ENCODE data around the gene TRPC3.

Gene TRPC3

DNA sequence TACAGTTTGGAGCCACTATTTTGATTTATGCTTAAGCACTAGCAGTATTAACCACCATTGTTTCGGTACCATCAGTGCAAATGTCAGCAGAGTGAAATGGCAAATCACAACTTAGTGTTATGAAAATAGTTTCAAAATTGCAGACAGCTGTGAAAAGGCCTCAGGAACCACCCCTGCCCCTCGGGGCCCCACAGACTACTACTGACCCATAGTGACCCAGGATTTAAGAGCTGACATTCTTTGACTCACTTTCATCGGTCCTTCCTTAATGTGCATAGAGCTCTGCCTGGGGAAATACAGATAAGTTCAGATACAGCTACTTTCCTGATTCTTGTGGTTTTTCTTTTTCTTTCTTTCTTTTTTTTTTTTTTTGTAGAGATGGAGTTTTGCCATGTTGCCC lies 78.3 kb downstream of the TRPC3 start:
- no peak for DNase-seq (ENCODE audit: low spot score)

DNA sequence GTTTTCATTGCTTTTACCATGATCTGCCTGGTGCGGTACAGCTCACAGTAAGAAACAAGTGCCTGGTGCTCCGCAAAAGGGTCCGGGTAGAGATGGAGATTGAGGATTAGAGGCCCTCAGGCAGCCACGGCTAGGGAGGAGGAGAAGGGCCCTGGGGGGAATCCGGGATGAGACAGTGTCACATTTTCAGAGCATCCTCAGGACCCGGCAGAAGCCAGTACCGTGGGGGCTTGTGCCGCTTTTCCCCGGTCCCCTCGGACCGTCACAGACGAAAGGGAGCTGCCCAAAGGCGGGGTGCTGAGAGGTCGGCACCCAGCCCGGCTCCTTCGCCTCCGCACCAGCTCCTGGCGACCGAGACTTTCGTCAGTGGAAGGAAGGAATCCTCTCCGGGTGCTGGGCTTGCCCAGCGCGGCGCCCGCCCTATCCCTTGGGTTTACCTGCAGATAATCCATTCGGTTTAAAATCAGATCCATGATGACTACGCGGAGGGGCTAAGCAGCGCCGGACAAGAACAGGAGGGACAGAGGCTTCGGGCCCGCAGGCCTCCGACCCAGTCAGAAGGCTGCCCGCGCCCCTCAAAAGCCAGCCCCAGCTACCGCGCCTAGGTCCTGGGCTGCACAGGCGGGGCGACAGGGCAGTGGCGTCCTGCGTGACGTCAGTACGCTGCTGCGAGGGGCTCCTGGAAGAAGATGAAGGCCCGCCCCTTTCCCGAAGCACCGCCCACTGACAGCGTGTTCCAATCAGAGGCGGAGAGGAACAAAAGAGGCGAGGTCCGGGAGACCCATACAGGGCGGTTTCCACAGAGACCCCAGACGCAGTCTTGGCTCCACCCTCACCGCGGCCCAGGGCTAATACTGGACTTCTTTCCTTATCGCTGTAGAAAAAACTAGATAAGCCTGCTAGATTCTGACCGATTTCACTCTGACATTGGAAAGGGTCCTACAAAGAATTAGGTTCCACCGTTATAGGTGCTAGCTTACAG lies 81.7 kb downstream of the TRPC3 start, which contains the start of gene BBS7:
Gene BBS7, minus strand, starts transcription at position 634 of the 982 bp plus-strand sequence. Its CDS starts 161 bp downstream, at position 473.
- peak; percentile 97 for DNase-seq (ENCODE audit: low spot score)

DNA sequence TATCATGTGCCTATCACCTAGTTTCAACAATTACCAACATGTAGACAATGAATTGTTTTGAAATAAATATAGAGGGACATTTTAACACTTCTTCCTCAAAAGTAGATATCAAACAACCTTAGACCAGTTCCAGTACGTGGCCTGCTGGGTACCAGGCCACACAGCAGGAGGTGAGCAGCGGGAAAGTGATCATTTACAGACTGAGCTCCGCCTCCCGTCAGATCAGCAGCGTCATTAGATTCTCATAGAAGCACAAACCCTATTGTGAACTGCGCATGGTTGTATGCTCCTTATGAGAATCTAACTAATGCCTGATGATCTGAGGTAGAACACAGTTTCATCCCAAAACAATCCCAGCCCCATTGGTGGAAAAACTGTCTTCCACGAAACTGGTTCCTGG lies 88.1 kb downstream of the TRPC3 start:
- no peak for DNase-seq (ENCODE audit: low spot score)

DNA sequence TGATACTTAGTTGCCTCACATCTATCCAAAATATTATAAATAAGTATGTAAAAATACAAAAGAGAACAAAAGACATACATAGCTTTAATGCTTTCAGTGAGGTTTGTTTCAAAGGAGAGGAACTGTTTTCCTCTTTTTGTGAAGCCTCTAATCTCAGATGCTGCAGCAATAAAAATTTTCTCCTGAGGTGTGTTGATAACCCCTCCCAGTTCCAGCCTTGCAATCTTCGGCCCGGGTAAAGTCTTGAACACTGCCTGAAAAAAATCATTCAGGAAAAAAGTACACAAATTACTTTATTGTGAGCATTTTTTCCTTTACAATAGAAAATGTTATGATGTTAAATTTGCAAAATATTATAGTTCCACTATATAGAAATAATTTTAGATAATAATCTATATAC lies 90.4 kb downstream of the TRPC3 start:
- DNase-seq (ENCODE audit: low spot score), result no peak

DNA sequence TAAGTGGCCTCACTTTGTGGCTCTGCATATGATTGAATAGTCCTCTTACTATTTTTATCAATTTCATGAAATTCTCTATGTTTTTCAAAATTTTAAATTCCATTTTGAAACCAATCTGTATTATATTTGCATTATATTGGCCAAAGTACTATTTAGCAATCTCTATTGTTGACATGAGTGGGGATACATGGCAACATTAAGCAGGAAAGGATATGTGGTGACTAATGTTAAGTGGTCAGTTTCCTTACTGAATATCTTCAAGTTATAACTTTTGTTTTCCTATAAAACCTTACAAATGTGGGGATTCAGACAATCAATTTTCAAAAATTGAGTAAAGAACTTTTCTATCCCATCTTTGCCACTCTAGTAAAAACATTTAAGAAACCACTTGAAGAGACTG lies 91.7 kb downstream of the TRPC3 start:
- DNase-seq (ENCODE audit: low spot score), result no peak

DNA sequence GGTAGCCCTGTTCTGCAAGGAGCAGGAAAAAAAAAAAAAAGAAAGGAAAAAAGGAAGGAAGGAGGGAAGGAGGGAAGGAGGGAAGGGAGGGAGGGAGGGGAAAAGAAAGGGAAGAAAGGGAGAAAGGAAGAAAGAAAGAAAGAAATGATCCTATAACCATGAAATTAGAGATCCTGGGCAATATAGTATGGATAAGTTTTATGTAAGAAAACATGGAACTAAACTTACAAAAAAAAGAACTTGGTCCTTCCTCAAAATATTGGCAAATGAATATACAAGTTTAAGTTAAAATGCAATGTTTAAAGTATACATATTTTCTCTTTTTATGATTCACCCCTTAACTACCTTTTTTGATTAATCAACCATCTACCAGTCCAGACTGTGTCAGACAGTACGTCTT lies 100.5 kb downstream of the TRPC3 start:
- no peak for DNase-seq (ENCODE audit: low spot score)

DNA sequence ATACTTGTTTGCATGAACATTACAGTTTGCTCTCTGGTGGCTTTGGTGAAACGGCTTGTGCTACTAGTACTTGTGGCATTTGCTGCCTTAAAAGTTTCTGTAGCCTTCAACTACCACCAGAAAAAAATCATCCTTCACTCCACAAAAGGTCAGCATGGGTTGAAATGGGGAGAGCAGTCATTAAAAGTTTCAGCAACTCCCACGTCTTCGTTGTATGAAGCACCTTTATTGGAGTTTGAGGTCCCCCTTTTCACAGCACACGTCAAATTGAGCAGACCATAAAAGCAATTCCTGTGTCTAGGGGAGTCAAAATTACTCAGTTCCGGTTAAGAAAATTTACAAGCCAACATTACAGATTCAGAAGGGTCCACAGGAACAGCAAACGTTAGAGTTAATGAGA lies 105.2 kb downstream of the TRPC3 start:
- DNase-seq (ENCODE audit: low spot score), result no peak

DNA sequence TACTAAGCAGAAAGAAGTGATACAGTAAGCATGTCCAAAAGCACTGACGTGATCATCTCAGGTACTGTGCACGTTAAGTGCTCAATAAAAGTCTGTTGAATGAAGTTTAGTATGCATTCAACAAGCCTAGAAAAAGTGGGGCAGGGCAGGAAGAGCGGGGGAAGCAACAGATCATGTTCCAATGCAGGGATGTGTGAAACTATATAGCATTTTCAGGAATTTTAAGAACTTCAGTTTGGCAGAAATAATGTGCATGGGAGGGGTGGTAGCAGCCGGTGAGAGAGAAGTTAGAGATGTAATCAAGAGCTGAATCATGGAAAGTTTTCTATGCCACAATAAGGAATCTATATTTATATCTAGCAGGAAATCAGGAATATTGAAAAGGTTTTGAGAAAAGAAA lies 109.0 kb downstream of the TRPC3 start:
- no peak for DNase-seq (ENCODE audit: low spot score)

DNA sequence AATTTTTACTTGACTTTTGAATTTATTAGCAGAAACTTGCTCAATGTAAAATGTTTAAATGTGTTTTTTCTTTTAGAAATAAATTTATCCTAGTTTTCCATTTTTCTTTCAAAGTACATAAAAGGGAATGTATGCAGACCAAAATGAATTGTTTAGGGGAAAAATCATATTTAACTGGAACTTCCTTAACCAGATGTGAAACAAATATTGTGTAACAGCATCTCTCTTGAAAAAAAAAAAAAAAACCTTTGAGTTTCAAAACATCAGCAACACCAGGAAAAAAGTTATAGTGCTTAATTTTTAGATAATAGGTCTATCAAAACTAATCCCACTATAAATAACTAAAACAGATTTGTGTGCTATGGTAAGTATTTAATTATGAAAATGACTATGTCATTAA lies 113.7 kb downstream of the TRPC3 start:
- DNase-seq (ENCODE audit: low spot score), result no peak

DNA sequence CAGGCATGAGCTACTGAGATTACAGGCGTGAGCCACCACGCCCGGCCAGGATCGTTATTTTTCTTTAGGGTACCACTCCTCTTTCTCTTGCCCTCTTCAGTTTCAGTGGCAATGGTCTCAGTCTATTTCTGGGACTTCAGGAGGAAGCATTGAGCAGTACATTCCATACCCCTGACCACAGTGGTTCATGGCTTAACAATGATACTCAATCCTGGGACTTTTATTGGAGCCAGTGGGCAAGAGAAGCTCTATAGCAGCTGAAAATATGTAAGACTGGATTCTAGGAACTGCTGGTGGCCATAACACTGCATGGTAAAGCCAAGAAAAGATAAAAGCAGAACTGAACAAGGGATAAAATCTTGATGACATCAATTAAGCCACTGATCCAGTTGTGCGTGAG lies 122.3 kb downstream of the TRPC3 start:
- no peak for DNase-seq (ENCODE audit: low spot score)
